ENCODE measurements around the gene ORC1.

Gene ORC1

GRCh38 chr1:52360595-52360968, 43.6 kb downstream of the ORC1 start:
- TF ChIP-seq CTCF (IDR thresholded peaks at IDR 0.05; ENCODE audit: low read depth, low read length) = no peak
- H3K4me3 ChIP-seq (ENCODE audit: low read depth, low read length) = no peak overlapping the region
- no peaks in the 10 kb centered on the region for H3K27me3 ChIP-seq (ENCODE audit: insufficient read depth, low read depth, severe bottlenecking)
- H3K27ac ChIP-seq = no peak overlapping the region
- H3K36me3 ChIP-seq = peaks cover 82% of the 10 kb centered on the region
- H3K9me3 ChIP-seq (ENCODE audit: severe bottlenecking) = no peaks in the 10 kb centered on the region
- no peak for DNase-seq

GRCh38 chr1:52359676-52360594, 44.3 kb downstream of the ORC1 start:
- H3K4me3 ChIP-seq (ENCODE audit: low read depth, low read length) = no peak overlapping the region
- DNase-seq = no peak
- TF ChIP-seq CTCF (IDR thresholded peaks at IDR 0.05; ENCODE audit: low read depth, low read length) = no peak
- H3K27ac ChIP-seq = no peak overlapping the region
- H3K36me3 ChIP-seq = peaks cover 89% of the 10 kb centered on the region
- no peaks in the 10 kb centered on the region for H3K27me3 ChIP-seq (ENCODE audit: insufficient read depth, low read depth, severe bottlenecking)
- H3K9me3 ChIP-seq (ENCODE audit: severe bottlenecking) = no peaks in the 10 kb centered on the region

DNA sequence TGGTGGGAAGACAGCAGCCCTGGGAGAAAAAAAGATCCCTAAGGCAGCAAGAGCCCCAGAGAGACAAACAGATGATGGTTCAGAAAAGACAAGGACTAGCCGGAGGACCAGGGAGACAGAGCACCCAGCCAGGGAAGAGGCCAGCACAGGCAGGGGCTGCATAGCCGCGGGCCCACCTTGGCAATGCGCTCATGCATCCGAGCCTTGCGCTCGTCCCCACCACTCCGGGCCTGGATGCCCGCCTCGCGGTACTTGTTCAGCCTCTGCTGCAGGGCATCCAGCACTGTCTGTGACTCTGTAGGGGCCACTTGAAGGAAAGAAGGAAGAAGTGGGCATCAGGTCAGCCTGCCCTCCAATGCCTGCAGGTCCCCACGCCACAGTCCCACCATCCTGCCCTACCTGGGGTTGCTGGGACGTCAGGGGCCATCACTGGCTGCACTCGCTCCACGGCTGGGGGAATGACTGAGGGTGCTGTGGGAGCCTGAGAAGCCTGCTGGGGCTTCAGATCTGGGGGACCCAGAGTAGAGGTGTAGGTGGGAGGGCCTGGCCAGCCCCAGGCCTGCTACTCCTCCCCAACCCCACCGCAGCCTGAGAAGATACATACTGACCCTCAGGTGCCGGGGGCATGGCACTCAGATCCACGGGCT, 45.2 kb downstream of the ORC1 start:
- Histone ChIP-seq H3K9me3 (ENCODE audit: severe bottlenecking) (no peaks in the 10 kb centered on the region), H3K27me3 (ENCODE audit: insufficient read depth, low read depth, severe bottlenecking) (no peaks in the 10 kb centered on the region), H3K4me3 (ENCODE audit: low read depth, low read length) (no peak overlapping the region), H3K27ac (no peak overlapping the region), H3K36me3 (peaks cover 94% of the 10 kb centered on the region)
- no peak for TF ChIP-seq CTCF (IDR thresholded peaks at IDR 0.05; ENCODE audit: low read depth, low read length)
- no peak for DNase-seq

GRCh38 chr1:52357397-52357796, 46.8 kb downstream of the ORC1 start:
- H3K27me3 ChIP-seq (ENCODE audit: insufficient read depth, low read depth, severe bottlenecking) = no peaks in the 10 kb centered on the region
- H3K4me3 ChIP-seq (ENCODE audit: low read depth, low read length) = no peak overlapping the region
- H3K9me3 ChIP-seq (ENCODE audit: severe bottlenecking) = no peaks in the 10 kb centered on the region
- no peak for DNase-seq
- no peak overlapping the region for H3K27ac ChIP-seq
- no peak for TF ChIP-seq CTCF (IDR thresholded peaks at IDR 0.05; ENCODE audit: low read depth, low read length)
- peaks cover 100% of the 10 kb centered on the region for H3K36me3 ChIP-seq

- H3K9me3 ChIP-seq (ENCODE audit: severe bottlenecking) = no peaks in the 10 kb centered on the region
- no peak for DNase-seq
- no peak overlapping the region for H3K4me3 ChIP-seq (ENCODE audit: low read depth, low read length)
- no peaks in the 10 kb centered on the region for H3K27me3 ChIP-seq (ENCODE audit: insufficient read depth, low read depth, severe bottlenecking)
- no peak overlapping the region for H3K27ac ChIP-seq
- peaks cover 97% of the 10 kb centered on the region for H3K36me3 ChIP-seq
- TF ChIP-seq CTCF (IDR thresholded peaks at IDR 0.05; ENCODE audit: low read depth, low read length) = no peak
Measured at GRCh38 chr1:52356818-52357355, 47.3 kb downstream of the ORC1 start.

Data from WERI-Rb-1 (cell line).